SKM-1 treated with dmso at 0.1 percent for 144 hours (cell line): Measurements from ENCODE around the gene SLC6A4.

Experiments used
- DNase-seq: peaks from one replicate; lab custom pipeline; 2025; ENCODE audit not compliant: unreplicated experiment; lab: John Stamatoyannopoulos, UW

Gene SLC6A4

GRCh38 chr17:30235386-30236296 lies at the start of gene SLC6A4:
Gene SLC6A4 (minus strand): TSS chr17:30235697. CDS start chr17:30221958, 13,739 bp downstream.
- DNase-seq = no peak

- DNase-seq = no peak
Measured at GRCh38 chr17:30279156-30279555, 43.7 kb upstream of the SLC6A4 start.

DNA sequence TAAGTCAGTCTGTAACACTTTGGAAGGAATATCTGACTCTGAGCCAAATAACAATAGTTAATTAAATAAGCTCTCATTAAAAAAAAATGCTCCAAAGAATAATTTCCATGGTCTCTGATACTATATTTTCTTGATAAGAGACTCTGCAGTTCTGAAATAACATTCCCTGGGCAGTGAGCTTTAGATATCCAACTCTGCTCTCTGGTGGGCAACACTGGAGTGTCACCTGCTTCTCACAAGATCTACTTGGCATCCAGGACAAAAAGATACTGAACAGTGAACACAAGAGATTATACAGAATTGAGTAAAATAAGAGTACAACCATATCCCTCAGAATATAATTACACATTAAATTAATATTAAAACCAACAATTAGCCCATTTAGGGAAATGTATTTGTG lies 42.5 kb upstream of the SLC6A4 start:
- no peak for DNase-seq

DNA sequence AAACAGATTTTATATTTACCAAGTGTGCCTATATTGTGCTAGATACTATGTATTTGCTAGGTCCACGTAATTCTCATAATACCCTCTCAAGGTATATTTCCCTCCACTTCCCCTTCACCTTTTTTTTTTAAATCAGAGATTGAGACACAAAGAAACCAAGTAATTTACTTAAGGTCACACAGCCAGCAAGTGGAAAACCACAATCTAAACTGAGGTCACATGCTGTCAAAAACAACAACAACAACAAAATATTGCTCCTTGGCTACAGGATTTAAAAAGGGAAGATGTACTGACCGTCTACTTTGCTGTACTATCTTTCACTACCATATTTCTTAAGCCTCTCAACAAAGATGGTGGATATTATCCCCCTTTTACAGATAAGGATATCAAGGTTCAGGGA lies 40.4 kb upstream of the SLC6A4 start:
- DNase-seq = no peak

- no peak for DNase-seq
Measured at GRCh38 chr17:30274887-30275286, 39.4 kb upstream of the SLC6A4 start.

DNA sequence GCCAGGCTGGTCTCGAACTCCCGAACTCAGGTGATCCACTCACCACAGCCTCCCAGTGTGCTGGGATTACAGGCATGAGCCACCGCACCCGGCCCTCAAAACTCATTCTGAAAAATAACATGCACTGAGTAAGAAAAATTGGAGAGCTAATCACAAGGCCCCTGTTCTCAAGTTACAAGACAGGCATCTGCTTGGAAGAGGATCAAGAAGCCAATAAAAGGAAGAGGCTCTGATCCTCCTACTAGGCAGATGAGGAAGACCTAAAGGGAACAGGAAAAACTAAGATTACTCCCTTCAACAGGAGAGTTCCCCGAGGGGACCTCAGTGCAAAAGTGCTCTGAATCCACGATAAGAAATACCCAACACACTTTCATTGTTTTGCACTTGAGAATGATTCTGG lies 37.9 kb upstream of the SLC6A4 start:
- DNase-seq = no peak

DNA sequence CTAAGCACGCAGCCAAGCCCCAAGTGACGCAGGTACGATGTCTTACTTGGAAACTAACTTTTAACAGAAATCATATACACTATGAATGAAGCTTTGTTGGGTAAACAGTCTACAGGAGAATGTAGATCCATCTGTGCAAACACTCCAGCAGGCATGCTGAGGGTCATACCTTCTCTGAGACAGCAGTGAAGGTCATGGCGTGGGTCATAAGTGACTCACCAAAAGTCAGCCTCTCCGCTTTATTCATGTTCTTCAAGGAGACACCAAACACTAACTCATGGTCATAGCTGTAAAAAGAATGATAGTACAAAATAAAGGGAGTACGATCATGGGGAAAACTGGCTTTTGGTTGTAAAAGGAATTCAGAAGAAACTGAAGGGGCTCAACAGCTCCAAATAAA lies 35.6 kb upstream of the SLC6A4 start:
- DNase-seq = no peak

- DNase-seq = no peak
Measured at GRCh38 chr17:30267625-30268024, 32.1 kb upstream of the SLC6A4 start.

GRCh38 chr17:30263552-30264333 lies 28.2 kb upstream of the SLC6A4 start:
- no peak for DNase-seq

- no peak for DNase-seq
Measured at GRCh38 chr17:30256756-30257506, 21.4 kb upstream of the SLC6A4 start.

DNA sequence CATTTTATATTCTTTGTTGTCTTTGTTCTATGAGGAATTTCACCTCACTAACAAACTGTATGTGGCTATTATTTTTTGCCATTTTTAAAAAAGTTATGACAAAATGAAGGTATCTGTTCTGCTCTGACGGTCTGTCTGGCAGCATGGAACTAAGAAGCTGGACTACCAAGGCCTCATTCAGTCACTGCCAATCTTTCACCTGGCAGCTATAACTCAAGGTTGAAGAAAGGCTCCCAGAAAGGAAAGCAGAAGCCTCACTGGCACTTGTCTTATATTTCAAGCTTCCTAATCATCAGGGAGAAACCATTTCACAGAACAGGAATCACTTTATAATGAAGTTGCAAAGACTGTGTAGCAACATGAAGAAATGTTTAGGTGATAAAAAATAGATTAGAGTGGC lies 18.7 kb upstream of the SLC6A4 start:
- no peak for DNase-seq

DNA sequence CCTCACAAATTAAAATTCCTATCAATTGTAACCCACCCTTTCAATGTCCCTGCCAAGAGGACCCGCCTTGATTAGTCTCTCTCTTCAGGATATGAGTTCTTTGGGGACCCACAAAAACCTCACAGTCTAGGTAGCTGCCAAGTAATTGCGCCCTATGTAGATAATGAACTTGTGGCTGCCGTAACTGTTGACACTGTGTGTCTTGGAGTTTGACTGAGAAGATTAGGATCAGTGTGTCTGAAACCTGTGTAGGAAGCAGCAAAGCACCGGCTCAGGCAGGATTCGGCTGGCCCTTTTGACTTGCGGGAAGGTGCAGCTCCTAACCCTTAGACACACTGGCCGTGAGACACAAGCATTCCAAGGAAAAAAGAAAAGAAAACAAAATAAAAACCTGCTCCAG lies 17.8 kb upstream of the SLC6A4 start:
- DNase-seq = no peak

DNA sequence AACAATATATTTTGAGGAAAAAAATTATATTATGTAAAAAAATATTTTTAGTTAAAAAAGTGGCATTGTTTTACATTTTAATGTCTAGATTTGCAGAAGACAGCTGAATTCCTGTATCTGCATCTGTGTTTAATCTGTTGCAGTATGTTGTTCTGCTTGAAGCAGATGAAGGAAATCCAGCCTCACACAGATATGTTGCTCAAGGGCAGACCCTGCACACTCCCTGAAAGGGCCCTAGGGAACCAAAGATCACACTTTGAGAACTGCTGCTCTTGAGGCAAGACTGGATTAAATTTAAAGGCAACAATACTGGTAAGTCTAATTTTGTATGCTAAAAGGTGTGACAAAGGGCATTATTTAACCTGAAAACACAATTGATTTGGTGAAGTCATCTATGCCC lies 16.4 kb upstream of the SLC6A4 start:
- no peak for DNase-seq

DNA sequence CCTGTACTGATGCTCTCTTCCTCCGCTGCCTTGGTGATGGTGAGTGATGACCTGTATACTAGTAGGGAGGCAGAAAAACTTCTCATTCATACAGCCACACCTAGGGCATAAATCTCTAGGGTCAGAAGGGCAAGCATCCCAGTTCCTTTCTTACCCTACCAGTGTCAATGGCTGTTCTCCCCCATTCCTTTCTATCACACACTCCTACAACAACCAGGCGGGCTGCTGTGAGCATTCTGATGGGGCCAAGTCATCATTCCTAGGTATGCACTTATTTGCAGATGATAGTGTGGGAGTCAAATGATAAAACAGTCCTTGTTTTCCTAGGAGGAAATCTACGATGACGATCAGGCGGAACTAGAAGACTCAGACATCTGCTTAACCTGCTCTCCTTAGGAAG lies 14.0 kb upstream of the SLC6A4 start:
- DNase-seq = no peak

- DNase-seq = no peak
Measured at GRCh38 chr17:30248786-30249185, 13.3 kb upstream of the SLC6A4 start.

DNA sequence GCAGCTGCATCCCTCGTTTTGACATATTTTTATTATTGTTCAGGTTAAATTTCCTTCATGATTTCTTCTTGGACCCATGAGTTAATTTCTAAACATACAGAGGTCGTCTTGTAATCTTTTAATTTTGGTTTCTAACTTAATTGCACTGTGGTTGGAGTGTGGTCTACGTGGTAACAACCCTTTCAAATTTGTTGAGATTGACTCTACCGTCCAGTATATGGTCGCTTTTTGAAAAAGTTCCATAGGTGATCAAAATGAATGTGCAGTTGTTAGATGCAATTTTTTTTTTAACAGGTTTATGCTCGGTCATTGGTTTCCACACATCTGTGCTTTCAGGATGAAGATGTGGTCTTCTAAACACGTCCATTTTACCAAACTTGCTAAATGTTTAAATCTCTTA lies 11.0 kb upstream of the SLC6A4 start:
- DNase-seq = no peak

DNA sequence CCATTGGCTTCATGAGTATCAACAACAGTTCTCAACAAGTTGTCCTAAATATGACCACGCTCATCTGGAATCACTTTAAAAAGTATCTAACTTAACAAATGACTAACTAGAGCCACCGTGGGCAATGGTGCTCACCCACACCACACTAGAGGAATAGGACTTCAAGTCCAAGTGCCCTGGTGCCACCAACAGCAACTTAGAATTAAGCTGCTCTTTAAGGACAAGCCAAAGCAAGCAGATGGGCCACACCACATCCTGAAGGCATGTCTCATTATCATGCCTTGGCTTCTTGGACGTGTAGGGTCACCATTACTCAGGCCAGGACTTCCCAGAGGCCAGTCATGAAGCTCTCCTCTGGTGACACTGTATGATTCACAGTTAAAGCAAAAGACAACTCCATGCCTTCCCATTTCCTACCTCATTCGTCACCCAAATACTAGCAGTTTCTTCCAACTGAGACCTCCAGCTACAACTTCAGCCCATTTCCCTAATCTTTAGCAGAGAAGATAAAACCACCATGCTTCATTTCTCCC lies 9.4 kb upstream of the SLC6A4 start:
- DNase-seq = no peak

DNA sequence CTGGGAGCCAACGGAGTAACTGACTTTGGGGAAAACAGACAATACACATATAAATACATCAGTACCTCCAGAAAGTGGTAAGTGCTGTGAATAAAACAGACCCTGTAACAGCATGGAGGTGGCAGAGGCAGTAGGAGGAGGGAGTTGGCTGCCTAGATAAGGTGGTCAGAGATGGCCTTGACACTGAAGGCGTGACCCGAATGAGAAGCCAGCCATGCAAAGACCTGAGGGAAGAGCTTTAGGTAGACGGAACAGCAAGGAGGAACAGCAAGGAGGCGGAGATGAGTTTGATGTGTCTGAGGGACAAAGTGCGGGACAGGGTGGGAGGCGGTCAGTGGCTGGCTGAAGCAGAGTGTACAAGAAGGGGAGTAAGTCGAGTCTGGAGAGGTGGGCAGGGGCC lies 8.1 kb upstream of the SLC6A4 start:
- no peak for DNase-seq

- no peak for DNase-seq
Measured at GRCh38 chr17:30243002-30243401, 7.5 kb upstream of the SLC6A4 start.

- DNase-seq = no peak
Measured at GRCh38 chr17:30241051-30241450, 5.6 kb upstream of the SLC6A4 start.

GRCh38 chr17:30240177-30240576 lies 4.7 kb upstream of the SLC6A4 start:
- DNase-seq = no peak
